Loucy (cell line): Measurements from ENCODE around the gene MAP2.

Source experiments
- H2AFZ ChIP-seq: fragments of 200-600 bp; sonication (generic); 2 replicates; pipeline ENCODE4 v1.6.0; 2016; ENCODE audit warnings: antibody characterized with exemption, mild to moderate bottlenecking, low read length, moderate library complexity
- H3F3A ChIP-seq: fragments of 200-600 bp; 2 replicates; pipeline ENCODE4 v1.6.0; 2016; ENCODE audit warnings: antibody characterized with exemption, low read depth, mild to moderate bottlenecking
- H3K27me3 ChIP-seq: fragments of 200-600 bp; sonication (generic); 2 replicates; pipeline ENCODE4 v1.6.1; 2014; ENCODE audit warnings: low read length, mild to moderate bottlenecking; ENCODE audit not compliant: insufficient read depth, poor library complexity, severe bottlenecking
- H3K36me3 ChIP-seq: fragments of 200-600 bp; sonication (generic); 2 replicates; pipeline ENCODE4 v1.6.1; 2016; ENCODE audit warnings: low read length; ENCODE audit not compliant: insufficient read depth
- H3K4me1 ChIP-seq: fragments of 200-600 bp; sonication (generic); 2 replicates; pipeline ENCODE4 v1.5.1; 2014; ENCODE audit warnings: low read length, mild to moderate bottlenecking; ENCODE audit not compliant: insufficient read depth, poor library complexity, severe bottlenecking
- H3K4me2 ChIP-seq: fragments of 200-600 bp; sonication (generic); 2 replicates; pipeline ENCODE4 v1.6.0; 2014; ENCODE audit warnings: antibody characterized with exemption, low read length, low read depth, mild to moderate bottlenecking; ENCODE audit not compliant: poor library complexity, severe bottlenecking
- H3K4me3 ChIP-seq: fragments of 200-600 bp; sonication (generic); 2 replicates; pipeline ENCODE4 v1.5.1; 2014; ENCODE audit warnings: low read length, mild to moderate bottlenecking, mixed read lengths; ENCODE audit not compliant: poor library complexity, severe bottlenecking
- H3K79me2 ChIP-seq: fragments of 200-600 bp; sonication (generic); 2 replicates; pipeline ENCODE4 v1.6.1; 2014; ENCODE audit warnings: low read length; ENCODE audit not compliant: insufficient read depth
- H3K9ac ChIP-seq: fragments of 200-600 bp; sonication (generic); 2 replicates; pipeline ENCODE4 v1.6.0; 2014; ENCODE audit warnings: mild to moderate bottlenecking, low read depth, low read length, moderate library complexity; ENCODE audit not compliant: poor library complexity, severe bottlenecking
- H3K9me2 ChIP-seq: fragments of 200-600 bp; sonication (generic); replicated peaks from 2 replicates; pipeline ENCODE4 v1.6.1; 2016; ENCODE audit warnings: low read depth, low read length, mixed read lengths
- H3K9me3 ChIP-seq: fragments of 200-600 bp; sonication (generic); 2 replicates; pipeline ENCODE4 v1.6.1; 2014; ENCODE audit warnings: mild to moderate bottlenecking, antibody characterized with exemption, low read length, low read depth; ENCODE audit not compliant: insufficient read depth
- H4K20me1 ChIP-seq: fragments of 200-600 bp; sonication (generic); 2 replicates; pipeline ENCODE4 v1.6.0; 2014; ENCODE audit warnings: antibody characterized with exemption, low read length, mild to moderate bottlenecking; ENCODE audit not compliant: insufficient read depth, poor library complexity, severe bottlenecking
- CTCF ChIP-seq: fragments of 200-600 bp; sonication (generic); conservative IDR thresholded peaks from 2 replicates; pipeline ENCODE4 v1.5.1; 2014; ENCODE audit warnings: mild to moderate bottlenecking, antibody characterized with exemption, low read length
- EZH2phosphoT487 ChIP-seq: fragments of 200-600 bp; IDR thresholded peaks from 2 replicates; pipeline ENCODE4 v1.6.1; 2018; ENCODE audit warnings: antibody characterized with exemption, mild to moderate bottlenecking, moderate library complexity, borderline replicate concordance

The MAP2 gene

GRCh38 chr2:209614690-209615369 is 191.0 kb downstream of the MAP2 start:
- no peaks in the 10 kb centered on the region for H3K27me3 ChIP-seq
- H3K9me2 ChIP-seq = no peaks in the 10 kb centered on the region
- H3K36me3 ChIP-seq = no peaks in the 10 kb centered on the region
- no peaks in the 10 kb centered on the region for H3F3A ChIP-seq
- no peaks in the 10 kb centered on the region for H4K20me1 ChIP-seq
- no peaks in the 10 kb centered on the region for H3K79me2 ChIP-seq
- no peak for TF ChIP-seq EZH2phosphoT487
- no peak for TF ChIP-seq CTCF
- no peak overlapping the region for H2AFZ ChIP-seq
- H3K4me3 ChIP-seq = no peak overlapping the region
- H3K9ac ChIP-seq = no peak overlapping the region
- no peaks in the 10 kb centered on the region for H3K4me1 ChIP-seq
- no peaks in the 10 kb centered on the region for H3K9me3 ChIP-seq
- no peak overlapping the region for H3K4me2 ChIP-seq

- H3K36me3 ChIP-seq = no peaks in the 10 kb centered on the region
- no peaks in the 10 kb centered on the region for H3K9me3 ChIP-seq
- no peaks in the 10 kb centered on the region for H4K20me1 ChIP-seq
- TF ChIP-seq CTCF (no peak), EZH2phosphoT487 (no peak)
- no peak overlapping the region for H2AFZ ChIP-seq
- no peak overlapping the region for H3K4me3 ChIP-seq
- no peak overlapping the region for H3K9ac ChIP-seq
- no peaks in the 10 kb centered on the region for H3K9me2 ChIP-seq
- no peak overlapping the region for H3K4me2 ChIP-seq
- H3F3A ChIP-seq = no peaks in the 10 kb centered on the region
- no peaks in the 10 kb centered on the region for H3K4me1 ChIP-seq
- no peaks in the 10 kb centered on the region for H3K79me2 ChIP-seq
- H3K27me3 ChIP-seq = no peaks in the 10 kb centered on the region
Observed at GRCh38 chr2:209619782-209620181, 195.9 kb downstream of the MAP2 start.

- H3F3A ChIP-seq = no peaks in the 10 kb centered on the region
- no peak for TF ChIP-seq CTCF
- no peak for TF ChIP-seq EZH2phosphoT487
- no peaks in the 10 kb centered on the region for H3K27me3 ChIP-seq
- H3K9ac ChIP-seq = no peak overlapping the region
- no peaks in the 10 kb centered on the region for H3K9me3 ChIP-seq
- no peaks in the 10 kb centered on the region for H3K79me2 ChIP-seq
- no peaks in the 10 kb centered on the region for H4K20me1 ChIP-seq
- no peak overlapping the region for H3K4me3 ChIP-seq
- H3K4me2 ChIP-seq = no peak overlapping the region
- no peaks in the 10 kb centered on the region for H3K9me2 ChIP-seq
- H3K36me3 ChIP-seq = no peaks in the 10 kb centered on the region
- H2AFZ ChIP-seq = no peak overlapping the region
- no peaks in the 10 kb centered on the region for H3K4me1 ChIP-seq
Observed at GRCh38 chr2:209624192-209624938, 200.5 kb downstream of the MAP2 start.
